OCI-LY7 (cell line): ENCODE measurements around the gene KCNQ1.

ENCODE experiments used
- EZH2phosphoT487 ChIP-seq: fragments of 200-600 bp; sonication (generic); IDR thresholded peaks from 2 replicates; pipeline ENCODE4 v1.6.1; 2018; ENCODE audit warnings: low read depth, borderline replicate concordance, mild to moderate bottlenecking, mixed run types, antibody characterized with exemption, low read length, moderate library complexity, mixed read lengths
- TF ChIP-seq, protein P1 (sequence below): fragments of 200-600 bp; sonication (generic); conservative IDR thresholded peaks from 2 replicates; pipeline ENCODE4 v1.5.1; 2014; ENCODE audit warnings: mild to moderate bottlenecking, antibody characterized with exemption, low read length, moderate library complexity, mixed read lengths

DNA sequence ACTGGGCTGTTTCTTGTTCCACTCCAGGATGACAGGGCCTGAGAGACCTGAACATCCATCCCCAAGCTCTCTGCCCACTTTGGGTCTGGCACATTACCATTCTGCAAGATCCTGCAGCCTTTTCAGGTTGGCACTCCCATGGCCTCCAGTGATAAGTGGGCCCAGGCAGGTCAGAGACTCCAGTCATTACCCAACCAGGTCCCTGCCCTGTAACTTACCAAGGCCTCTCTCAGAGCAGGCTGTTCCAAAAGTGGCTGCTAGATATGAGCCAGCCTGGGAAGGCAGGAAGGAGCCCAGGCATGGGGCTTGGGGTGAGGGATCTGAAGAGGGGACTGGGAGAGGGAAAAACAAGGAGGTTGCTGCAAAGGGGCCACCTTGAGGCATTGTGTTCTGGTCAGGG, 219.1 kb downstream of the KCNQ1 start:
- TF ChIP-seq, protein P1, sequence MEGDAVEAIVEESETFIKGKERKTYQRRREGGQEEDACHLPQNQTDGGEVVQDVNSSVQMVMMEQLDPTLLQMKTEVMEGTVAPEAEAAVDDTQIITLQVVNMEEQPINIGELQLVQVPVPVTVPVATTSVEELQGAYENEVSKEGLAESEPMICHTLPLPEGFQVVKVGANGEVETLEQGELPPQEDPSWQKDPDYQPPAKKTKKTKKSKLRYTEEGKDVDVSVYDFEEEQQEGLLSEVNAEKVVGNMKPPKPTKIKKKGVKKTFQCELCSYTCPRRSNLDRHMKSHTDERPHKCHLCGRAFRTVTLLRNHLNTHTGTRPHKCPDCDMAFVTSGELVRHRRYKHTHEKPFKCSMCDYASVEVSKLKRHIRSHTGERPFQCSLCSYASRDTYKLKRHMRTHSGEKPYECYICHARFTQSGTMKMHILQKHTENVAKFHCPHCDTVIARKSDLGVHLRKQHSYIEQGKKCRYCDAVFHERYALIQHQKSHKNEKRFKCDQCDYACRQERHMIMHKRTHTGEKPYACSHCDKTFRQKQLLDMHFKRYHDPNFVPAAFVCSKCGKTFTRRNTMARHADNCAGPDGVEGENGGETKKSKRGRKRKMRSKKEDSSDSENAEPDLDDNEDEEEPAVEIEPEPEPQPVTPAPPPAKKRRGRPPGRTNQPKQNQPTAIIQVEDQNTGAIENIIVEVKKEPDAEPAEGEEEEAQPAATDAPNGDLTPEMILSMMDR: no peak
- TF ChIP-seq EZH2phosphoT487: no peak
